Right lobe of liver (tissue), 6 donors: Measurements from ENCODE around the gene SERP2. TPM values are rescaled to one million over a fixed set of nuclear protein-coding genes. Genes with fewer than 3 reads are reported as not detected.

Source experiments
- ATAC-seq, 4 donors: fragments of 200-7000 bp; cut with Tn5 transposase; one replicate each; pipeline ENCODE4 v1.9.1; 2020; ENCODE audit warnings: mild to moderate bottlenecking in 4 of 4, moderate library complexity in 4 of 4
- DNase-seq, 3 donors: peaks; one replicate each; pipeline ENCODE4 v3.0.0-alpha.2; 2020
- H3K27ac ChIP-seq, 3 donors: fragments of 200-600 bp; one replicate each; pipeline ENCODE4 v1.8.0; 2022
- H3K27me3 ChIP-seq, 2 donors: fragments of 200-600 bp; one replicate each; pipeline ENCODE4 v1.8.0; 2022
- H3K36me3 ChIP-seq, 4 donors: fragments of 200-600 bp; sonication (generic) in 1 of 4; one replicate each; pipeline versions ENCODE4 v1.5.1 to v1.8.0; 2017 to 2022; ENCODE audit warnings: control low read depth in 1 of 4
- H3K4me1 ChIP-seq, 4 donors: fragments of 200-600 bp; sonication (generic) in 1 of 4; one replicate each; pipeline versions ENCODE4 v1.5.1 to v1.8.0; 2017 to 2022; ENCODE audit warnings: control low read depth in 1 of 4
- H3K4me3 ChIP-seq, 3 donors: fragments of 200-600 bp; one replicate each; pipeline ENCODE4 v1.8.0; 2022
- H3K9me3 ChIP-seq, 4 donors: fragments of 200-600 bp; sonication (generic) in 1 of 4; one replicate each; pipeline versions ENCODE4 v1.5.1 to v1.8.0; 2017 to 2022; ENCODE audit warnings: control low read depth in 1 of 4
- CTCF ChIP-seq, 4 donors: fragments of 200-600 bp in 3 of 4; fragments of 450-650 bp in 1 of 4; IDR thresholded peaks; one replicate each; pipeline versions ENCODE4 v1.5.1 to v1.8.0; 2016 to 2022; ENCODE audit warnings: antibody characterized with exemption in 4 of 4, mild to moderate bottlenecking in 2 of 4
- POLR2A ChIP-seq: fragments of 450-650 bp; IDR thresholded peaks from one replicate; pipeline ENCODE4 v1.6.1; 2017; ENCODE audit warnings: antibody characterized with exemption, mild to moderate bottlenecking
- WGBS: methylation state at CpG from one replicate; pipeline ENCODE4 v1.1.6; 2018; ENCODE audit warnings: low coverage, low lambda C conversion rate; ENCODE audit not compliant: insufficient coverage; ENCODE audit errors: missing lambda C conversion rate; 5-methylcytosine and 5-hydroxymethylcytosine counted together
- intact Hi-C, 2 donors: fragments of 100-400 bp; cut with DNase I; formaldehyde crosslinking; loops; one replicate each; pipeline versions ENCODE4 v1.11.2 to v1.14.1; 2022
- total RNA-seq, 6 experiments: library from RNA; depleted of rRNA in 2 of 6; stranded (reverse); fragments of >200 nt in 2 of 6; fragmentation: NEBNext Ultra II Directional in 3 of 6; extraction: Animal tissue kit (Norgen Biotek cat#: 25700) in 3 of 6; gene quantifications; one replicate each; pipeline versions ENCODE4 v1.1.0 to v1.2.4, GENCODE V29; 2016 to 2023
- donor health status: DM: no; HTN: yes; CAD: no.
- donor health status: DM: no; HTN: no; CAD: no.
- donor health status: DM: no; HTN: no; CAD: no.
- donor health status: DM: no; HTN: yes; CAD: no.
- donor health status: DM: no; HTN: yes; CAD: no.

SERP2 gene
- total RNA-seq, 6 experiments from 2014 or later: 2.1 to 9.0 (median 2.8) TPM

GRCh38 chr13:44380404-44381165 is 7.0 kb downstream of the SERP2 start:
- Histone ChIP-seq H3K27ac (no peak overlapping the region), H3K27me3 (no peaks in the 10 kb centered on the region), H3K36me3 (no peaks in the 10 kb centered on the region), H3K9me3 (no peaks in the 10 kb centered on the region), H3K4me1 (peaks cover 0 to 19% (median 6%) of the 10 kb centered on the region in 4 donors), H3K4me3 (no peak overlapping the region)
- DNase-seq: no peak
- ATAC-seq: no peak
- TF ChIP-seq POLR2A (no peak), CTCF (IDR thresholded peaks at IDR 0.05) (no peak)
- 73% methylated on average over 2 of the region's 3 CpGs for WGBS
- intact Hi-C loops: no loop called here

GRCh38 chr13:44382635-44383145 is 9.1 kb downstream of the SERP2 start:
- Histone ChIP-seq H3K27ac (no peak overlapping the region), H3K4me1 (peaks cover 0 to 29% (median 8%) of the 10 kb centered on the region in 4 donors), H3K27me3 (no peaks in the 10 kb centered on the region), H3K4me3 (no peak overlapping the region), H3K9me3 (no peaks in the 10 kb centered on the region), H3K36me3 (no peaks in the 10 kb centered on the region)
- TF ChIP-seq CTCF (IDR thresholded peaks at IDR 0.05) (no peak), POLR2A (no peak)
- intact Hi-C loops: no loop called here
- ATAC-seq (no peak), DNase-seq (peak in 1 of 3 donors; percentile 22)
- WGBS: 65% methylated on average over 4 of the region's 5 CpGs

GRCh38 chr13:44383945-44384344 is 10.3 kb downstream of the SERP2 start:
- Histone ChIP-seq H3K4me3 (no peak overlapping the region), H3K27ac (peak overlapping the region in 1 of 3 donors; percentile 82), H3K27me3 (no peaks in the 10 kb centered on the region), H3K4me1 (peaks cover 0 to 29% (median 8%) of the 10 kb centered on the region in 4 donors), H3K9me3 (no peaks in the 10 kb centered on the region), H3K36me3 (no peaks in the 10 kb centered on the region)
- intact Hi-C loops: no loop called here
- TF ChIP-seq POLR2A (no peak), CTCF (IDR thresholded peaks at IDR 0.05) (no peak)
- 63% methylated on average over 5 of the region's 5 CpGs for WGBS
- DNase-seq: no peak
- no peak for ATAC-seq

- peak; percentile 69 to 77 (median 72) for ATAC-seq
- no peak for TF ChIP-seq CTCF (IDR thresholded peaks at IDR 0.05)
- TF ChIP-seq POLR2A: no peak
- no peaks in the 10 kb centered on the region for H3K9me3 ChIP-seq
- peak overlapping the region; percentile 25 to 82 (median 38) for H3K27ac ChIP-seq
- H3K27me3 ChIP-seq: no peaks in the 10 kb centered on the region
- intact Hi-C loops: no loop called here
- H3K36me3 ChIP-seq: no peaks in the 10 kb centered on the region
- DNase-seq: no peak
- peaks cover 0 to 29% (median 8%) of the 10 kb centered on the region in 4 donors for H3K4me1 ChIP-seq
- 65% methylated on average over 1 of the region's 1 CpG for WGBS
- peak overlapping the region in 1 of 3 donors; percentile 4 for H3K4me3 ChIP-seq
Observed at GRCh38 chr13:44384778-44385177, 11.2 kb downstream of the SERP2 start.
